Measurements from ENCODE around the gene PHACTR3. TPM values are rescaled to one million over a fixed set of nuclear protein-coding genes. Genes with fewer than 3 reads are reported as not detected.

PHACTR3 gene
- total RNA-seq, 2 experiments from 2014 or later = not detected

GRCh38 chr20:59620860-59621505 is 16.6 kb downstream of the PHACTR3 start:
- CTCF ChIA-PET = interaction anchor here (0.6 kb wide), 1 partner anchor 104 kb away, joined by 3 read pairs; no protein-coding TSS in a partner anchor
- no peak for TF ChIP-seq CTCF (IDR thresholded peaks at IDR 0.05)
- DNase-seq (no peak), ATAC-seq (no peak)
- intact Hi-C loops (cut with micrococcal nuclease) = no loop called here
- POLR2A ChIA-PET = no interaction called here
- Mint-ChIP-seq H3K4me1 (ENCODE audit: low read depth) (no peaks in the 10 kb centered on the region), H3K9me3 (no peaks in the 10 kb centered on the region), H3K27me3 (peaks cover 2% of the 10 kb centered on the region), H3K27ac (no peak overlapping the region), H3K36me3 (ENCODE audit: low read depth) (no peaks in the 10 kb centered on the region), H3K4me3 (no peak overlapping the region)

GRCh38 chr20:59622496-59622895 is 18.2 kb downstream of the PHACTR3 start:
- Mint-ChIP-seq H3K36me3 (ENCODE audit: low read depth) (no peaks in the 10 kb centered on the region), H3K9me3 (no peaks in the 10 kb centered on the region), H3K27me3 (peaks cover 2% of the 10 kb centered on the region), H3K4me1 (ENCODE audit: low read depth) (no peaks in the 10 kb centered on the region), H3K27ac (no peak overlapping the region), H3K4me3 (no peak overlapping the region)
- intact Hi-C loops (cut with micrococcal nuclease) = no loop called here
- ATAC-seq (no peak), DNase-seq (no peak)
- no peak for TF ChIP-seq CTCF (IDR thresholded peaks at IDR 0.05)
- ChIA-PET POLR2A (no interaction called here), CTCF (interaction anchor here (0.9 kb wide), 1 partner anchor 50 kb away, joined by 3 read pairs; no protein-coding TSS in a partner anchor)

- Mint-ChIP-seq H3K4me3 (no peak overlapping the region), H3K36me3 (ENCODE audit: low read depth) (no peaks in the 10 kb centered on the region), H3K27ac (no peak overlapping the region), H3K9me3 (no peaks in the 10 kb centered on the region), H3K4me1 (ENCODE audit: low read depth) (no peaks in the 10 kb centered on the region), H3K27me3 (peaks cover 2% of the 10 kb centered on the region)
- ATAC-seq (no peak), DNase-seq (no peak)
- ChIA-PET CTCF (no interaction called here), POLR2A (no interaction called here)
- intact Hi-C loops (cut with micrococcal nuclease) = no loop called here
- TF ChIP-seq CTCF (IDR thresholded peaks at IDR 0.05) = no peak
Observed at GRCh38 chr20:59623133-59623532, 18.8 kb downstream of the PHACTR3 start.

GRCh38 chr20:59623583-59623982 is 19.2 kb downstream of the PHACTR3 start:
- Mint-ChIP-seq H3K27me3 (peaks cover 2% of the 10 kb centered on the region), H3K36me3 (ENCODE audit: low read depth) (no peaks in the 10 kb centered on the region), H3K9me3 (no peaks in the 10 kb centered on the region), H3K4me1 (ENCODE audit: low read depth) (no peaks in the 10 kb centered on the region), H3K4me3 (no peak overlapping the region), H3K27ac (no peak overlapping the region)
- intact Hi-C loops (cut with micrococcal nuclease) = no loop called here
- CTCF ChIA-PET = no interaction called here
- no peak for TF ChIP-seq CTCF (IDR thresholded peaks at IDR 0.05)
- ATAC-seq = no peak
- DNase-seq = no peak
- POLR2A ChIA-PET = no interaction called here

GRCh38 chr20:59624401-59624800 is 20.1 kb downstream of the PHACTR3 start:
- Mint-ChIP-seq H3K36me3 (ENCODE audit: low read depth) (no peaks in the 10 kb centered on the region), H3K9me3 (no peaks in the 10 kb centered on the region), H3K4me3 (no peak overlapping the region), H3K4me1 (ENCODE audit: low read depth) (no peaks in the 10 kb centered on the region), H3K27me3 (peaks cover 2% of the 10 kb centered on the region), H3K27ac (no peak overlapping the region)
- ChIA-PET CTCF (no interaction called here), POLR2A (interaction anchor here (1.0 kb wide), 1 partner anchor 12 kb away, joined by 3 read pairs; no protein-coding TSS in a partner anchor)
- no peak for DNase-seq
- TF ChIP-seq CTCF (IDR thresholded peaks at IDR 0.05) = no peak
- intact Hi-C loops (cut with micrococcal nuclease) = no loop called here
- no peak for ATAC-seq

All from activated CD8-positive, alpha-beta T cell treated with anti-CD3 and anti-CD28 coated beads for 36 hours (primary cell).